ENCODE measurements around the gene CD300LG.

- TF ChIP-seq CTCF (IDR thresholded peaks at IDR 0.05; ENCODE audit: poor library complexity) (no peak), EZH2 (IDR thresholded peaks at IDR 0.05; ENCODE audit: borderline replicate concordance) (no peak), EZH2phosphoT487 (IDR thresholded peaks at IDR 0.05; ENCODE audit: low read depth, severe bottlenecking, unreplicated experiment) (no peak)
These were observed 21.4 kb downstream of the CD300LG start for GRCh38 chr17:43868226-43868994.
